Esophagus squamous epithelium (tissue), 5 donors: Measurements from ENCODE around the gene SALL1. TPM values are rescaled to one million over a fixed set of nuclear protein-coding genes. Genes with fewer than 3 reads are reported as not detected.

Experiments
- DNase-seq: peaks from one replicate; lab custom pipeline; 2025; lab: John Stamatoyannopoulos, UW
- H3K27ac ChIP-seq, 4 donors: fragments of 200-600 bp; sonication (generic); one replicate each; pipeline ENCODE4 v1.5.1; 2016 to 2019; ENCODE audit warnings: mild to moderate bottlenecking in 1 of 4
- H3K27me3 ChIP-seq, 4 donors: fragments of 200-600 bp; sonication (generic); 1 replicate in 3 of 4; 2 replicates in 1 of 4; pipeline versions ENCODE4 v1.5.1 to v1.6.0; 2017 to 2021; ENCODE audit warnings: antibody characterized with exemption in 1 of 4
- H3K36me3 ChIP-seq, 3 donors: fragments of 200-600 bp; sonication (generic); one replicate each; pipeline ENCODE4 v1.5.1; 2016 to 2019
- H3K4me1 ChIP-seq, 3 donors: fragments of 200-600 bp; sonication (generic); one replicate each; pipeline ENCODE4 v1.5.1; 2017 to 2019
- H3K4me3 ChIP-seq, 4 donors: fragments of 200-600 bp; sonication (generic); 1 replicate in 3 of 4; 2 replicates in 1 of 4; pipeline ENCODE4 v1.5.1; 2016 to 2019; ENCODE audit warnings: mild to moderate bottlenecking in 2 of 4, moderate library complexity in 1 of 4
- H3K9me3 ChIP-seq, 3 donors: fragments of 200-600 bp; sonication (generic); one replicate each; pipeline ENCODE4 v1.5.1; 2016 to 2019
- CTCF ChIP-seq, 6 experiments: fragments of 450-650 bp in 4 of 6; fragments of 200-600 bp in 2 of 6; sonication (generic) in 2 of 6; IDR thresholded peaks; one replicate each; pipeline ENCODE4 v1.5.1; 2016 to 2019; ENCODE audit warnings: antibody characterized with exemption in 6 of 6, mild to moderate bottlenecking in 4 of 6, moderate library complexity in 4 of 6
- POLR2A ChIP-seq, 4 donors: fragments of 450-650 bp; IDR thresholded peaks; one replicate each; pipeline ENCODE4 v1.6.1; 2017; ENCODE audit warnings: antibody characterized with exemption in 4 of 4, mild to moderate bottlenecking in 4 of 4, moderate library complexity in 3 of 4
- WGBS, 2 donors: methylation state at CpG; one replicate each; pipeline ENCODE4 v1.1.5; 2018; 5-methylcytosine and 5-hydroxymethylcytosine counted together
- intact Hi-C: fragments of 100-400 bp; cut with DNase I; formaldehyde crosslinking; loops from one replicate; pipeline ENCODE4 v1.15.0; 2022
- total RNA-seq, 4 donors: library from RNA; depleted of rRNA; stranded (reverse); fragments of >200 nt; gene quantifications; one replicate each; pipeline ENCODE4 v1.1.0, GENCODE V29; 2016
- donor health status: DM: yes; HTN: yes; CAD: no.

SALL1 gene
- total RNA-seq, 4 donors from 2014 or later: 0.04 to 0.95 TPM; not detected in 2

- 81 to 93% methylated on average over 2 of the region's 2 CpGs for WGBS, 2 donors
- Histone ChIP-seq H3K27ac (no peak overlapping the region), H3K36me3 (no peaks in the 10 kb centered on the region), H3K27me3 (peaks cover 0 to 47% (median 0%) of the 10 kb centered on the region in 4 donors), H3K9me3 (no peaks in the 10 kb centered on the region), H3K4me3 (no peak overlapping the region), H3K4me1 (no peaks in the 10 kb centered on the region)
- intact Hi-C loops: no loop called here
- no peak for DNase-seq
- TF ChIP-seq POLR2A (IDR thresholded peaks at IDR 0.05) (no peak), CTCF (IDR thresholded peaks at IDR 0.05) (no peak)
Observed at GRCh38 chr16:51164574-51164973, 13.5 kb upstream of the SALL1 start.

- Histone ChIP-seq H3K27ac (no peak overlapping the region), H3K36me3 (no peaks in the 10 kb centered on the region), H3K4me1 (no peaks in the 10 kb centered on the region), H3K27me3 (peaks cover 0 to 52% (median 0%) of the 10 kb centered on the region in 4 donors), H3K9me3 (no peaks in the 10 kb centered on the region), H3K4me3 (no peak overlapping the region)
- no peak for DNase-seq
- intact Hi-C loops: no loop called here
- WGBS, 2 donors: 51 to 64% methylated on average over 5 to 6 of the region's 6 CpGs
- TF ChIP-seq POLR2A (IDR thresholded peaks at IDR 0.05) (no peak), CTCF (IDR thresholded peaks at IDR 0.05) (no peak)
Observed at GRCh38 chr16:51163894-51164566, 13.0 kb upstream of the SALL1 start.

GRCh38 chr16:51163366-51163765, 12.3 kb upstream of the SALL1 start:
- Histone ChIP-seq H3K4me3 (no peak overlapping the region), H3K36me3 (no peaks in the 10 kb centered on the region), H3K27me3 (peaks cover 0 to 59% (median 0%) of the 10 kb centered on the region in 4 donors), H3K9me3 (no peaks in the 10 kb centered on the region), H3K4me1 (no peaks in the 10 kb centered on the region), H3K27ac (no peak overlapping the region)
- TF ChIP-seq POLR2A (IDR thresholded peaks at IDR 0.05) (no peak), CTCF (IDR thresholded peaks at IDR 0.05) (no peak)
- 75 to 76% methylated on average over 2 of the region's 2 CpGs for WGBS, 2 donors
- no peak for DNase-seq
- intact Hi-C loops: no loop called here

- intact Hi-C loops: no loop called here
Observed at GRCh38 chr16:51161440-51162195, 10.5 kb upstream of the SALL1 start.

More at GRCh38 chr16:51161440-51162195, 10.5 kb upstream of the SALL1 start:
- DNase-seq: no peak
- H3K9me3 ChIP-seq: no peaks in the 10 kb centered on the region
- no peak overlapping the region for H3K27ac ChIP-seq
- peaks cover 0 to 76% (median 1%) of the 10 kb centered on the region in 4 donors for H3K27me3 ChIP-seq
- TF ChIP-seq POLR2A (IDR thresholded peaks at IDR 0.05) (no peak), CTCF (IDR thresholded peaks at IDR 0.05) (no peak)
- no peaks in the 10 kb centered on the region for H3K4me1 ChIP-seq
- no peaks in the 10 kb centered on the region for H3K36me3 ChIP-seq
- WGBS, 2 donors: 73 to 83% methylated on average over 2 of the region's 2 CpGs
- H3K4me3 ChIP-seq: no peak overlapping the region
